ENCODE measurements around the gene MYT1.

DNA sequence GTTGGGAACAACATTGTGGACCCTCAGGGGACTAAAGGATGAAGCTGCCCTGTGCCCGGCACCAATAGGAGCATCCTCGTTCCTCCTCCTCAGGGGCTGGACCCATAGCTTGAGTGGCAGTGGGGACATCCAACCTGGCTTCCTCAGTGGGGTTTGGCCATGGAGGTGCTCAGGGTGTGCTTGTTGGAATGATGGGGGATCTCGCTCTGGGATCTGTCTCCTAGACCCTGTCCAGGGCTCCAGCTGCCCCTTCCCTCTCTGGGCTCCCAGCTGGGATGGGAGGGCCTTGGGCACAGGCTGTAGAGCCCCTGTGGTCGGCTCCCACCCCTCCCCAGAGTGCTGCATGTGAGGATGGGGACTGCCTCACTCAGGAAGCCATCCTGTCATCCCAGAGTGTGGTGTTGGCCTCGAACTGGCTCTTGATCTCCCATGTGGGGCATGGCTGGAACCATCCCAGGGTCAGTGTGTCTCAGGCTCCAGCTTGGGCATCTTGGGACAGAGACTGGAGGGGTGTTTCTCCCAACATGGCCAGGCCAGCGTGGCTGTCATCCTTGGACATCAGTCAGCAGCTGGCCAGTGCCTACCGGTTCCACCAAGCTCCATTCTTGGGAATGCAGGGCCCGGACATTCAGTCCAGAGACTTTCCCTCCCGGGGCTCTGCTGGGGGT, 9.5 kb upstream of the MYT1 start:
- TF ChIP-seq, protein P1, sequence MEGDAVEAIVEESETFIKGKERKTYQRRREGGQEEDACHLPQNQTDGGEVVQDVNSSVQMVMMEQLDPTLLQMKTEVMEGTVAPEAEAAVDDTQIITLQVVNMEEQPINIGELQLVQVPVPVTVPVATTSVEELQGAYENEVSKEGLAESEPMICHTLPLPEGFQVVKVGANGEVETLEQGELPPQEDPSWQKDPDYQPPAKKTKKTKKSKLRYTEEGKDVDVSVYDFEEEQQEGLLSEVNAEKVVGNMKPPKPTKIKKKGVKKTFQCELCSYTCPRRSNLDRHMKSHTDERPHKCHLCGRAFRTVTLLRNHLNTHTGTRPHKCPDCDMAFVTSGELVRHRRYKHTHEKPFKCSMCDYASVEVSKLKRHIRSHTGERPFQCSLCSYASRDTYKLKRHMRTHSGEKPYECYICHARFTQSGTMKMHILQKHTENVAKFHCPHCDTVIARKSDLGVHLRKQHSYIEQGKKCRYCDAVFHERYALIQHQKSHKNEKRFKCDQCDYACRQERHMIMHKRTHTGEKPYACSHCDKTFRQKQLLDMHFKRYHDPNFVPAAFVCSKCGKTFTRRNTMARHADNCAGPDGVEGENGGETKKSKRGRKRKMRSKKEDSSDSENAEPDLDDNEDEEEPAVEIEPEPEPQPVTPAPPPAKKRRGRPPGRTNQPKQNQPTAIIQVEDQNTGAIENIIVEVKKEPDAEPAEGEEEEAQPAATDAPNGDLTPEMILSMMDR (conservative IDR thresholded peaks at IDR 0.05 in 1 of 2, IDR thresholded peaks at IDR 0.05 in 1 of 2; ENCODE audit: extremely low read depth in 1 of 2, insufficient read depth in 1 of 2, low read depth in 1 of 2, low read length in 2 of 2), result no peak
- no peak for TF ChIP-seq EZH2 (IDR thresholded peaks at IDR 0.05; ENCODE audit: borderline replicate concordance, low read length)
